Activated naive CD4-positive, alpha-beta T cell treated with anti-CD3 and anti-CD28 coated beads, Interleukin-2, amount 50 U/mL, for 72 hours (primary cell): ENCODE data around the gene PCED1B. TPM values are rescaled to one million over a fixed set of nuclear protein-coding genes. Genes with fewer than 3 reads are reported as not detected.

Experiments used
- ATAC-seq, 2 donors: fragments of 150-1000 bp; cut with Tn5 transposase; 2 replicates each; pipeline ENCODE4 v1.10.0; 2021; ENCODE audit warnings: mild to moderate bottlenecking in 2 of 2, moderate library complexity in 2 of 2
- DNase-seq, 2 donors: peaks; one replicate each; pipeline ENCODE4 v3.0.0; 2021 to 2022; ENCODE audit warnings: low spot score in 2 of 2
- H3K27ac Mint-ChIP-seq, 2 donors: one replicate each; pipeline ENCODE4 v1.8.0; 2022; ENCODE audit warnings: mild to moderate bottlenecking in 2 of 2, mixed read lengths in 2 of 2
- H3K36me3 Mint-ChIP-seq, 2 donors: one replicate each; pipeline ENCODE4 v1.8.0; 2022; ENCODE audit warnings: mixed read lengths in 2 of 2
- H3K9me3 Mint-ChIP-seq, 2 donors: one replicate each; pipeline ENCODE4 v1.8.0; 2022; ENCODE audit warnings: mixed read lengths in 2 of 2
- total RNA-seq, 2 donors: library from RNA; stranded (reverse); gene quantifications; one replicate each; pipeline ENCODE4 v1.2.3, GENCODE V29; 2022

The PCED1B gene
- total RNA-seq, 2 donors from 2014 or later = 92.5 to 149 TPM

GRCh38 chr12:47235258-47236040, 156.0 kb downstream of the PCED1B start:
- no peak for DNase-seq
- peaks cover 8 to 18% of the 10 kb centered on the region in 2 donors for H3K9me3 Mint-ChIP-seq
- H3K27ac Mint-ChIP-seq = peak overlapping the region; percentile 73 to 91
- no peak for ATAC-seq
- H3K36me3 Mint-ChIP-seq = peaks cover 52 to 86% of the 10 kb centered on the region in 2 donors

GRCh38 chr12:47236109-47236714, 156.8 kb downstream of the PCED1B start:
- H3K9me3 Mint-ChIP-seq = peaks cover 8 to 18% of the 10 kb centered on the region in 2 donors
- peaks cover 44 to 83% of the 10 kb centered on the region in 2 donors for H3K36me3 Mint-ChIP-seq
- ATAC-seq (no peak), DNase-seq (no peak)
- peak overlapping the region; percentile 73 to 91 for H3K27ac Mint-ChIP-seq

GRCh38 chr12:47237751-47238211, 158.4 kb downstream of the PCED1B start:
- ATAC-seq = peak; percentile 41 to 46
- H3K27ac Mint-ChIP-seq = peak overlapping the region in 1 of 2 donors; percentile 73
- no peak for DNase-seq
- H3K36me3 Mint-ChIP-seq = peaks cover 40 to 67% of the 10 kb centered on the region in 2 donors
- H3K9me3 Mint-ChIP-seq = peaks cover 8 to 14% of the 10 kb centered on the region in 2 donors

GRCh38 chr12:47238669-47239114, 159.3 kb downstream of the PCED1B start:
- Mint-ChIP-seq H3K27ac (peak overlapping the region in 1 of 2 donors; percentile 73), H3K36me3 (peaks cover 33 to 62% of the 10 kb centered on the region in 2 donors), H3K9me3 (peaks cover 8 to 10% of the 10 kb centered on the region in 2 donors)
- DNase-seq (no peak), ATAC-seq (peak in 1 of 2 donors; percentile 17)

- Mint-ChIP-seq H3K27ac (no peak overlapping the region), H3K9me3 (peaks cover 0 to 3% of the 10 kb centered on the region in 2 donors), H3K36me3 (peaks cover 11 to 40% of the 10 kb centered on the region in 2 donors)
- ATAC-seq (peak in 1 of 2 donors; percentile 15), DNase-seq (no peak)
Measured at GRCh38 chr12:47242426-47242825, 163.0 kb downstream of the PCED1B start.

GRCh38 chr12:47244835-47245234, 165.4 kb downstream of the PCED1B start:
- ATAC-seq (no peak), DNase-seq (no peak)
- Mint-ChIP-seq H3K27ac (peak overlapping the region in 1 of 2 donors; percentile 31), H3K9me3 (peaks cover under 1 to 3% of the 10 kb centered on the region in 2 donors), H3K36me3 (peaks cover 26 to 44% of the 10 kb centered on the region in 2 donors)

GRCh38 chr12:47245623-47246022, 166.2 kb downstream of the PCED1B start:
- Mint-ChIP-seq H3K27ac (peak overlapping the region in 1 of 2 donors; percentile 31), H3K9me3 (peaks cover 8 to 11% of the 10 kb centered on the region in 2 donors)
- DNase-seq = no peak

GRCh38 chr12:47247418-47247817, 168.0 kb downstream of the PCED1B start:
- DNase-seq (no peak), ATAC-seq (peak in 1 of 2 donors; percentile 39)
- Mint-ChIP-seq H3K27ac (peak overlapping the region in 1 of 2 donors; percentile 65), H3K36me3 (peaks cover 46 to 61% of the 10 kb centered on the region in 2 donors), H3K9me3 (peaks cover 25 to 26% of the 10 kb centered on the region in 2 donors)

More at GRCh38 chr12:47245623-47246022, 166.2 kb downstream of the PCED1B start:
- H3K36me3 Mint-ChIP-seq = peaks cover 34 to 45% of the 10 kb centered on the region in 2 donors
- no peak for ATAC-seq

GRCh38 chr12:47249082-47249481, 169.7 kb downstream of the PCED1B start:
- no peak for DNase-seq
- H3K36me3 Mint-ChIP-seq = peaks cover 60 to 70% of the 10 kb centered on the region in 2 donors
- H3K27ac Mint-ChIP-seq = peak overlapping the region in 1 of 2 donors; percentile 82
- H3K9me3 Mint-ChIP-seq = peaks cover 39% of the 10 kb centered on the region in 2 donors
- no peak for ATAC-seq

GRCh38 chr12:47249719-47250357, 170.4 kb downstream of the PCED1B start:
- ATAC-seq (no peak), DNase-seq (no peak)
- peak overlapping the region in 1 of 2 donors; percentile 82 for H3K27ac Mint-ChIP-seq
- peaks cover 40 to 41% of the 10 kb centered on the region in 2 donors for H3K9me3 Mint-ChIP-seq
- peaks cover 61 to 69% of the 10 kb centered on the region in 2 donors for H3K36me3 Mint-ChIP-seq

- peaks cover 46 to 48% of the 10 kb centered on the region in 2 donors for H3K9me3 Mint-ChIP-seq
- peaks cover 71 to 77% of the 10 kb centered on the region in 2 donors for H3K36me3 Mint-ChIP-seq
- H3K27ac Mint-ChIP-seq = peak overlapping the region in 1 of 2 donors; percentile 20
- ATAC-seq = no peak
- no peak for DNase-seq
Measured at GRCh38 chr12:47251919-47252318, 172.5 kb downstream of the PCED1B start.

- ATAC-seq (no peak), DNase-seq (no peak)
Measured at GRCh38 chr12:47264951-47265350, 185.5 kb downstream of the PCED1B start.

GRCh38 chr12:47265391-47265790, 186.0 kb downstream of the PCED1B start:
- Mint-ChIP-seq H3K36me3 (peaks cover 6 to 34% of the 10 kb centered on the region in 2 donors), H3K9me3 (peaks cover 16 to 19% of the 10 kb centered on the region in 2 donors), H3K27ac (peak overlapping the region in 1 of 2 donors; percentile 55)
- DNase-seq (no peak), ATAC-seq (no peak)

More at GRCh38 chr12:47264951-47265350, 185.5 kb downstream of the PCED1B start:
- H3K27ac Mint-ChIP-seq = peak overlapping the region; percentile 2 to 55
- H3K36me3 Mint-ChIP-seq = peaks cover 6 to 35% of the 10 kb centered on the region in 2 donors
- H3K9me3 Mint-ChIP-seq = peaks cover 16 to 19% of the 10 kb centered on the region in 2 donors

GRCh38 chr12:47267571-47267970, 188.2 kb downstream of the PCED1B start:
- DNase-seq (no peak), ATAC-seq (no peak)
- Mint-ChIP-seq H3K9me3 (peaks cover 16 to 19% of the 10 kb centered on the region in 2 donors), H3K27ac (no peak overlapping the region), H3K36me3 (peaks cover 6 to 34% of the 10 kb centered on the region in 2 donors)

GRCh38 chr12:47268501-47269454, 189.4 kb downstream of the PCED1B start:
- Mint-ChIP-seq H3K27ac (peak overlapping the region; percentile 73 to 88), H3K36me3 (peaks cover 6 to 34% of the 10 kb centered on the region in 2 donors), H3K9me3 (peaks cover 16 to 19% of the 10 kb centered on the region in 2 donors)
- DNase-seq (no peak), ATAC-seq (peak in 1 of 2 donors; percentile 24)
